HG03571 (cell line): ENCODE results near the gene TBL2.
A peak's percentile ranks its signal among the peaks of the same experiment; 100 is the strongest.
"Not testable (repeated sequence)": the region's sequence is repeated elsewhere in the genome, so short reads cannot be mapped to it uniquely, and the experiment has no call there.

Source experiments
- ATAC-seq: cut with Tn5 transposase; IDR thresholded peaks from one replicate; pipeline ENCODE4 v1.9.1; 2021; ENCODE audit not compliant: unreplicated experiment

TBL2 gene

GRCh38 chr7:73606801-73607691 is 28.7 kb upstream of the TBL2 start:
- no peak for ATAC-seq

DNA sequence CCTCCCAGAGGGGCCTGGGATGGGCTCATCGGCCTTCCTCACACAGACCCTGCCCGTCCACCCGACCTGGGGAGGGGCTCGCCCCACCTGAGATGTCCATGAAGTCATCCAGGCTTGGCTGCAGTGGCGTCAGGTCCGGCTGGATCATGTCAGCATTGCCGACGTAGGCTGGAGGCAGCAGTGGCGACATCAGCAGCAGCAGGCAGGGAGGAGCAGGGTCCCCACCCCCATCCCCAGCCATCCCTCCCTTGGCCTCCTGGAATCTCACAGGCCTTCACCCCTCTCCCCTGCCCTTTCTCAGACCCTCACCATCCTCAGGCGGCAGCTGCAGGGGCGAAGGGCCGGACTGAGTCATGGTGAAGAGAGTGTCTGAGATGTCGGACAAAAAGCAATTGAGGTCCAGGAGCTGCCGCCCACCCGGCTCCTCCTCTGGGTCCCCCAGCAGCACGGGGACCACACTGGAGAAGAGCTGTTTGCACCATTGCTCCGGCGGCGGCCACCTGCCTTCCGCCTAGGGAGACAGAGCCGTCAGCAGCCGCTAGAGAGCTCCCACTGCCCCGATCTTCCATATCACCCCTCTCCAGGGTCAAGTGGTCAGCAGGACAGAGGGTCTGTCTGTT is 27.3 kb upstream of the TBL2 start:
- ATAC-seq = no peak

DNA sequence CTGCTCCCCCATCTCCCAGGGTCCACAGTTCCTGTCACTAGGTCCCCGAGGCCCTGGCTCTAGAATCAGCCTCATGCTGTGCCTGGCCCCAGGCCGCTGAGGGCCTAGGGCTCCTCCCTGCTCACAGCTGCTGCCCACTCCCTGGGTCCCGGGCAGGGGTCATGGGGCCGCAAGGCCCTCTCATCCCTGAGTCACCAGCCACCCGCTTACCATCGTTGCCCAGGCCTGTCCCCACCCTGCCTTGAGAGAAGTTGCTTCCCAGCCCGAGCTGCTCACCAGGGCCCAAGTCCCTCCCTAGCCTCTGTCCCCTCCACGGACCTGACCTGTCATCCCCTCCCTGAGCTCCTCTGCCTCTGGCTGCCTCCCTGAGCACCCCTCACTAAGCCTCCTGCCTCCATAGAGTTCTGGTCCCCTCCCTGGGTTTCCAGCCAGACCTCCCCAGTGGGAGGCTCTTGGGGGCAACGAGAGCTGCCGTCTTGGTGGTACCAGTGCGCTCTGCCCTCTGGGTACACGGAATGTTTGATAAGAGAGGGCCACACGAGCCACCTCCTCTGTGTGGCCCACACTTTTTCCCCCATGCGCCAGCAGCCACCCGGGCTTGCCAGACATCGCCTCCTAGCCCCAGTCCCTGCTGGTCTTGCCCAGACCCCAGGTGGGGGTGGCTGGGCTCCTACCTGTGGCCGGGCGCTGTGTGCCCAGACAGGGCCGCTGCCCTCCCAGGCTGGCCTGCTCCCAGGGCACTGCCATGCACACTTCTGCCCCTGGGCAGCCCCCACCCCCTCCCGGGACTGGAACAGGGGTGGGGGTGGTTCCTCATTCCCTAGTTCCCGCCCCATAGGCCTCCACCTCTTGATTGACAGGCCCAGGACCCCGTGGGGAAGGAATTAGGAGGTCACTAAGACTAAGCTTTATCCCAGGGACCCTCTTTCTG is 24.6 kb upstream of the TBL2 start:
- ATAC-seq = no peak

GRCh38 chr7:73599916-73600315 is 21.5 kb upstream of the TBL2 start:
- ATAC-seq = no peak

GRCh38 chr7:73599151-73599882 is 20.9 kb upstream of the TBL2 start:
- ATAC-seq = no peak

DNA sequence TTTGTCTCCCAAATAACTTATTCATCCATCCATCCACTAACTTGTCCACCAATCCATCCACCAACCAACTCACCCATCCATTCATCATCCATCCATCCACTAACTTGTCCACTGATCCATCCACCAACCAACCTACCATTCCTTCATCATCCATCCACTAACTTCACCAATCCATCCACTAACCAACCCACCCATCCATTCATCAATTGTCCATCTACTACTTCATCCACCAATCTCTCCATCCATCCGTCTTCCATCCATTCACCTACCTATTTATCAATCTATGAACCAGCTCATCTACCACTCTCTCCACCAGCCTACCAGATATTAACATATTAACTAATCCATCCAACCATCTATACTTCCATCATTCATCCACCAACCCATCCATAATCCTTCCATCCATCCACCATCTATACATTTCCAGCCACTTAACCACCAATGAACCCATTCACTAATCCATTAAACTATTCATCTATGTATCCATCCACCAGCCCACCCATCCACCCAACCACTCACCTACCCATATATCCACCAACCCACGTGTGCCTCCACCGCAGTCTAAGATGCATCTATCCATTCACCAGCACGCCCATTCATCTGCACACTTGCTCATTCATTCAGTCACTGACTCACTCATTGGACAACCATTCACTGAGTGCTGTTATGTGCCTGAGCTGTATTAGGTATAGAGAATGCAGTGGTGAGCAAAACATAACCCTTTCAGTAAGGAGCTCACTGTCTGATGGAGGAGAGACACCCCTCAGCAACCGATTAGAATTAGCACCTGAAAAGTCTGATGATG is 19.8 kb upstream of the TBL2 start:
- no peak for ATAC-seq

DNA sequence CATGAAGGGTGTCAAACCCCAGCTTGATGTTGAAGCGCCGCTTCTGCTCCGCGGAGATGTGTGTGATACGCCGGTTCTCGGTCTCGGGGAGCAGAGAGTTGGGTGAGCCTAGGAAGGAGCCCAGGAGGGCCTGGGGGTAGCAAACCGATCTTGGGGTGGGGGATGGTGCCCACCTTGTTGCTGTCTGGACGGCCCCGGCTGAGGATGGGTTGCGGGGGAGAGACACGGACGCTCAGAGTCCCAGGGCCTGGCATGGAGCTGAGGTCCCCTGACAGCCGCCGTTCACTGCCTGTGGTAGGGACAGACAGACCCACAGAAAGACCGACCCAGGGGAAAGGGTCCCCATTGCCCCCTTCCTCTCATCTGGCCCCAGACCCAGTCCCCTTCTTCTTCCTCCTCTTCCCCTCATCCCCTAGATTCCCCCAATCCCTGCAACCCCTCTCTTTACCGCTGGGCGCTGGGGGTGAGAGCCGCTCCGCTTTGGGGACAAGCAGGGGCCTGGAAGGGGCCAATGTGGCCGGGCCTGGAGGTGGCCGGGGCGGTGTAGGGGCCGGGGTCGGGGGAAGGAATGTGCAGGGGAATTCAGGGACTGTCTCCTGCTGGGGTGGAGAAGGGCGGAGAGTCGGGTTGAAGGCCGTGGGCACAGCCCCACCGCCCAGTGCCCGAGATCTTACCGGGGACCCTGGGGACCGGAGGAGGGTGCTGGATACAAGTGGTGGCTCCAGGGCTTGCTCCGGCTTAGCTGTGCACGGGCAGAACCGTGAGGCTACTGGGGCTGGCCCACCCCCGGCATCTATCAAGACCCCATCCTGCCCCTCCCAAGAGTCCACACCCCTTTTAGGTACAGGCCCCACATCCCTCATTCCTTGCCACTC is 18.0 kb upstream of the TBL2 start:
- ATAC-seq = no peak

- ATAC-seq = no peak
These were observed 17.0 kb upstream of the TBL2 start for GRCh38 chr7:73595358-73595757.

- no peak for ATAC-seq
These were observed 15.0 kb upstream of the TBL2 start for GRCh38 chr7:73593207-73594045.

DNA sequence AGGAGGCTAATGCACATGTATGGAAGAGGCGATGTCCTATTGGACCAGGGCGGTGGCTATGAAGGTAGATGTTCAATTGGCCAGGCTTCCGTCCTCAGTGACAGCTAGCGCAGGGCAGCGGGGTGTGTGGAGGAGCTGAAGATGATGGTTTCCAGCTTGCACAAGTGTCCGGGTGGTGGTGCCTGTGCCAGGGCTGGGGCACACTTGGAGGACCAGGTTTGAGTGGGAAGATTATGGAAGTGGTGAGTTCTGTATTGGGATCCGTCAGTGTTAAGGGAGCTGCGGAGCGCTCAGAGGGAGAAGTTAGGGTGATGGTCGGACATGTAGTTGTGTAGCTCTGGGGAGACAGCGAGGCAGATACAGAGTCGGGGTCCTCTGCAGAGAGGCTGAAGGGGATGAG is 8.5 kb upstream of the TBL2 start:
- no peak for ATAC-seq

GRCh38 chr7:73585196-73585595 is 6.8 kb upstream of the TBL2 start:
- no peak for ATAC-seq

DNA sequence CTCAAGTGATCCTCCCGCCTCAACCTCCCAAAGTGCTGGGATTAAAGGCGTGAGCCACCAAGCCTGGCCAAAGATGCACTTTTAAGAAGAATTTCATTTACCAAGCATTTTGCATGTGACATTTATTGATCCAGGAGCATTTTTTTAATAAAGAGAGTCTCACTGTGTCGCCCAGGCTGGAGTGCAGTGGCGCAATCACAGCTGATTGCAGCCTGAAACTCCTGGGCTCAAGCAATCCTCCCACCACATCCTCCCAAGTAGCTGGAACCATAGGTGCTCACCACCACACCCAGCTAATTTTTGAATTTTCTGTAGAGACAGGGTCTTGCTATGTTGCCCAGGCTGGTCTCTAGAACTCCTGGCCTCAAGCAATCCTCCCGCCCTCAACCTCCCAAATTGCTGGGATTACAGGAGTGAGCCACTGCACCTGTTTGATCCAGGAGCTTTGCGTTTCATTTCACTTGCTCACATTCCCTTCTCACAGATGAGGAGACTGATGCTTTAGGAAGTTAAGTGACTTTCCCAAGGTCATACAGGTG is 4.4 kb upstream of the TBL2 start:
- ATAC-seq = no peak

DNA sequence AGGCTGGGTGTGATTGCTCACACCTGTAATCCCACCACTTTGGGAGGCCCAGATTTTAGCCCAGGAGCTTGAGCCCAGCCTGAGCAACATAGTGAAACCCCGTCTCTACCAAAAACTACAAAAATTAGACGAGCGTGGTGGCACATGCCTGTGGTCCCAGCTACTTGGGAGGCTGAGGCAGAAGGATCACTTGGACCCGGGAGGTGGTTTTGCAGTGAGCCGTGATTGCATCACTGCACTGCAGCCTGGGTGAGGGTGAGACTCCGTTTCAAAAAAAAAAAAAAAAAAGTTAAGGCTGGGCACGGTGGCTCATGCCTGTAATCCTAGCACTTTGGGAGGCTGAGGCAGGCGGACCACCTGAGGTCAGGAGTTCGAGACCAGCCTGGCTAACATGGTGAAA is 2.6 kb upstream of the TBL2 start:
- ATAC-seq = not testable (repeated sequence)

GRCh38 chr7:73577627-73578341 is 595 bp downstream of the TBL2 start:
- ATAC-seq = peak; percentile 7

DNA sequence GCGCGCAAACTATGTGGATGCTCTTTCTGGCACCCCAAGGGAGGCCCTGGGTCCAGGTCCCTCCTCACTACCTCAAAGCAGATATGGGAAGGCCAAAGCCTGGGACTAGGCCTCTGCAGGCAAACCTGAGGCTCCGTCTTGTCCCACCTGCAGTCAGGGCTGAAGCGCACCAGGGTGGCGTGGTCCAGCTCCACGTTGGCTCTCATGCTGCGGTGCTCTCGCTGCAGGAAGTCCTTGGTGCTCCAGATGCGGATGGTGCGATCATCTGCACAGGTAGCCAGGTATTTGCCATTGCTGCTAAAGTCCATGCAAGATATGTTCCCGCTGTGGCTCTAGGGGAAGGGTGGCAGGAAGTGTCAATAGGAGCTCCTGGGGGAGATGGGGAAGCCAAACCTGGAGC is 4.6 kb downstream of the TBL2 start:
- ATAC-seq = no peak

GRCh38 chr7:73573276-73573675 is 5.1 kb downstream of the TBL2 start:
- no peak for ATAC-seq

DNA sequence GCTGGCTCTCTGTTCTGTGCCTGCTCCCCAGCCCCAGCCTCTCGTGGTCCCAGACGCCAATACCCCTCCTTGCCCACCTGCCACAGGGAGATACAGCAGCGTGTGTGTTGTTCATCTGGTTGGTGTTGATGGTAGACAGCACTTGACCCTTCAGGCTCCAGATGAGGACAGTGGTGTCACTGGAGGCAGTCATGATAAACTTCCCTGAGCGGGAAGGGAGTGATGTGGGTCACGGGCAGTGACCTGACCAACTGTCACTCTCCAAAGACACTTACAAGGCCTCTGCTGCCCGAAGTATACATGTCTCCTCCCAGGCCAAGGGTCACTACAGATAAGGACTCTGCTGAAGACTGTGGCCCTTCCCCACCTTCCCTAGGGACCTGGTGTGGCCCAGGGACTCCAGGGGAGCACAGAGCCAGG is 5.6 kb downstream of the TBL2 start:
- no peak for ATAC-seq
